ENCODE results near the gene HEXA. TPM values are rescaled to one million over a fixed set of nuclear protein-coding genes. Genes with fewer than 3 reads are reported as not detected.

The HEXA gene
- polyA plus RNA-seq, 1 donor (not counting 4 experiments of a cell fraction or from before 2014, with no cell fraction given) = 53.5 TPM

GRCh38 chr15:72313448-72313840, 62.4 kb downstream of the HEXA start:
- no peaks in the 10 kb centered on the region for H4K20me1 ChIP-seq (ENCODE audit: control insufficient read depth, extremely low read depth, insufficient read depth, low read length)
- TF ChIP-seq CTCF (optimal IDR thresholded peaks at IDR 0.05 in 1 of 3, IDR thresholded peaks at IDR 0.05 in 1 of 3, conservative IDR thresholded peaks at IDR 0.05 in 1 of 3; ENCODE audit: extremely low read depth in 1 of 3, insufficient read depth in 2 of 3, low read length in 3 of 3) (no peak), EZH2 (IDR thresholded peaks at IDR 0.05; ENCODE audit: low read length) (no peak)
- no peaks in the 10 kb centered on the region for H3K36me3 ChIP-seq (ENCODE audit: control insufficient read depth in 2 of 2, extremely low read depth in 1 of 2, insufficient read depth in 2 of 2, low read length in 2 of 2)
- H3K27me3 ChIP-seq (ENCODE audit: control insufficient read depth, extremely low read depth, insufficient read depth, low read length) = peaks cover 5% of the 10 kb centered on the region
- no peaks in the 10 kb centered on the region for H3K9me1 ChIP-seq (ENCODE audit: control insufficient read depth, extremely low read depth, insufficient read depth, low read length)
- H3K9me3 ChIP-seq (ENCODE audit: control insufficient read depth, low read depth, low read length) = no peaks in the 10 kb centered on the region
- H3K4me1 ChIP-seq (ENCODE audit: control insufficient read depth, extremely low read depth, insufficient read depth, low read length) = no peaks in the 10 kb centered on the region
- FAIRE-seq (no peak), DNase-seq (ENCODE audit: low read depth, low spot score) (no peak)
- no peak overlapping the region for H3K4me2 ChIP-seq (ENCODE audit: control insufficient read depth, extremely low read depth, insufficient read depth, low read depth, low read length)
- dilution Hi-C loops (cut with MboI; ENCODE audit: extremely low pct_ligation_motif_present, low sequenced_read_pairs) = no loop called here
- H3K79me2 ChIP-seq (ENCODE audit: control insufficient read depth, insufficient read depth, low read length) = no peaks in the 10 kb centered on the region
- H2AFZ ChIP-seq (ENCODE audit: control insufficient read depth, low read length) = no peak overlapping the region
- H3K27ac ChIP-seq (ENCODE audit: control insufficient read depth, insufficient read depth, low read length) = no peak overlapping the region
- no peak overlapping the region for H3K9ac ChIP-seq (ENCODE audit: control insufficient read depth, extremely low read depth, insufficient read depth, low read length)
- H3K4me3 ChIP-seq (ENCODE audit: control insufficient read depth in 2 of 3, extremely low read depth in 1 of 3, insufficient read depth in 2 of 3, low read depth in 1 of 3, low read length in 3 of 3) = no peak overlapping the region

GRCh38 chr15:72312605-72313447, 63.0 kb downstream of the HEXA start:
- Histone ChIP-seq H3K9me3 (ENCODE audit: control insufficient read depth, low read depth, low read length) (no peaks in the 10 kb centered on the region), H3K4me1 (ENCODE audit: control insufficient read depth, extremely low read depth, insufficient read depth, low read length) (no peaks in the 10 kb centered on the region), H3K9me1 (ENCODE audit: control insufficient read depth, extremely low read depth, insufficient read depth, low read length) (no peaks in the 10 kb centered on the region), H3K27ac (ENCODE audit: control insufficient read depth, insufficient read depth, low read length) (no peak overlapping the region), H3K4me3 (ENCODE audit: control insufficient read depth in 2 of 3, extremely low read depth in 1 of 3, insufficient read depth in 2 of 3, low read depth in 1 of 3, low read length in 3 of 3) (no peak overlapping the region), H3K79me2 (ENCODE audit: control insufficient read depth, insufficient read depth, low read length) (no peaks in the 10 kb centered on the region), H3K36me3 (ENCODE audit: control insufficient read depth in 2 of 2, extremely low read depth in 1 of 2, insufficient read depth in 2 of 2, low read length in 2 of 2) (no peaks in the 10 kb centered on the region), H3K4me2 (ENCODE audit: control insufficient read depth, extremely low read depth, insufficient read depth, low read depth, low read length) (no peak overlapping the region), H2AFZ (ENCODE audit: control insufficient read depth, low read length) (no peak overlapping the region), H4K20me1 (ENCODE audit: control insufficient read depth, extremely low read depth, insufficient read depth, low read length) (no peaks in the 10 kb centered on the region), H3K27me3 (ENCODE audit: control insufficient read depth, extremely low read depth, insufficient read depth, low read length) (peaks cover 4% of the 10 kb centered on the region), H3K9ac (ENCODE audit: control insufficient read depth, extremely low read depth, insufficient read depth, low read length) (no peak overlapping the region)
- DNase-seq (ENCODE audit: low read depth, low spot score) (no peak), FAIRE-seq (peak; percentile 63)
- peak; percentile 79 to 91 (median 80) for TF ChIP-seq CTCF (optimal IDR thresholded peaks at IDR 0.05 in 1 of 3, IDR thresholded peaks at IDR 0.05 in 1 of 3, conservative IDR thresholded peaks at IDR 0.05 in 1 of 3; ENCODE audit: extremely low read depth in 1 of 3, insufficient read depth in 2 of 3, low read length in 3 of 3)
- no peak for TF ChIP-seq EZH2 (IDR thresholded peaks at IDR 0.05; ENCODE audit: low read length)
- dilution Hi-C loops (cut with MboI; ENCODE audit: extremely low pct_ligation_motif_present, low sequenced_read_pairs) = no loop called here

Data from keratinocyte (primary cell).